HG03108 (cell line): Measurements from ENCODE around the gene NNMT.
"Not testable (repeated sequence)": the region's sequence is repeated elsewhere in the genome, so short reads cannot be mapped to it uniquely, and the experiment has no call there.

Source experiments
- ATAC-seq: cut with Tn5 transposase; IDR thresholded peaks from one replicate; pipeline ENCODE4 v1.9.1; 2021; ENCODE audit warnings: moderate library complexity; ENCODE audit not compliant: unreplicated experiment

The NNMT gene

GRCh38 chr11:114307524-114308203, 11.5 kb downstream of the NNMT start:
- no peak for ATAC-seq

- no peak for ATAC-seq
Observed at GRCh38 chr11:114308689-114309089, 12.5 kb downstream of the NNMT start.

GRCh38 chr11:114309517-114309916, 13.3 kb downstream of the NNMT start:
- no peak for ATAC-seq

- ATAC-seq, result no peak
Observed at GRCh38 chr11:114310095-114310494, 13.9 kb downstream of the NNMT start.

- ATAC-seq, result no peak
Observed at GRCh38 chr11:114311946-114312345, 15.7 kb downstream of the NNMT start.

- no peak for ATAC-seq
Observed at GRCh38 chr11:114314096-114314495, 17.9 kb downstream of the NNMT start.

GRCh38 chr11:114315749-114316368, 19.7 kb downstream of the NNMT start:
- ATAC-seq, result no peak

GRCh38 chr11:114316980-114317786, 21.0 kb downstream of the NNMT start:
- no peak for ATAC-seq

GRCh38 chr11:114317787-114318137, 21.6 kb downstream of the NNMT start:
- ATAC-seq, result no peak

GRCh38 chr11:114318361-114318760, 22.2 kb downstream of the NNMT start:
- no peak for ATAC-seq

GRCh38 chr11:114319716-114320328, 23.6 kb downstream of the NNMT start:
- ATAC-seq, result no peak

- no peak for ATAC-seq
Observed at GRCh38 chr11:114321621-114322257, 25.5 kb downstream of the NNMT start.

GRCh38 chr11:114322934-114323333, 26.7 kb downstream of the NNMT start:
- no peak for ATAC-seq

GRCh38 chr11:114326151-114326550, 30.0 kb downstream of the NNMT start:
- no peak for ATAC-seq

- ATAC-seq, result no peak
Observed at GRCh38 chr11:114326776-114327175, 30.6 kb downstream of the NNMT start.

- no peak for ATAC-seq
Observed at GRCh38 chr11:114330373-114330772, 34.2 kb downstream of the NNMT start.

- no peak for ATAC-seq
Observed at GRCh38 chr11:114340311-114341131, 44.3 kb downstream of the NNMT start.

- not testable (repeated sequence) for ATAC-seq
Observed at GRCh38 chr11:114341667-114342066, 45.5 kb downstream of the NNMT start.

GRCh38 chr11:114342476-114342875, 46.3 kb downstream of the NNMT start:
- no peak for ATAC-seq

GRCh38 chr11:114343020-114343419, 46.8 kb downstream of the NNMT start:
- no peak for ATAC-seq
